Neural cell (in vitro differentiated cells): ENCODE data around the gene DENND2A. TPM values are rescaled to one million over a fixed set of nuclear protein-coding genes. Genes with fewer than 3 reads are reported as not detected.

ENCODE experiments used
- H2AFZ ChIP-seq: fragments of 200-600, 300-800 bp; sonication (generic), shearing (Covaris generic); 2 replicates; pipeline ENCODE4 v1.6.0; 2014; ENCODE audit warnings: low read depth, mild to moderate bottlenecking, antibody characterized with exemption, low read length, moderate library complexity
- H3F3A ChIP-seq: fragments of 200-600 bp; shearing (Covaris generic); 2 replicates; pipeline ENCODE4 v1.6.1; 2016; ENCODE audit warnings: mild to moderate bottlenecking, moderate library complexity, mixed read lengths, antibody characterized with exemption, low read length; ENCODE audit not compliant: insufficient read depth, poor library complexity, severe bottlenecking
- H3K27ac ChIP-seq: fragments of 200-600, 300-800 bp; sonication (generic), shearing (Covaris generic); 2 replicates; pipeline ENCODE4 v1.5.1; 2014; ENCODE audit warnings: mild to moderate bottlenecking, low read length, moderate library complexity
- H3K27me3 ChIP-seq: fragments of 300-800, 200-600 bp; sonication (generic), shearing (Covaris generic); 2 replicates; pipeline ENCODE4 v1.6.0; 2014; ENCODE audit warnings: mild to moderate bottlenecking, low read depth, low read length, moderate library complexity; ENCODE audit not compliant: insufficient read depth
- H3K36me3 ChIP-seq: fragments of 300-800, 200-600 bp; sonication (generic), shearing (Covaris generic); 2 replicates; pipeline ENCODE4 v1.5.1; 2014; ENCODE audit warnings: mild to moderate bottlenecking, antibody characterized with exemption, low read length, moderate library complexity; ENCODE audit not compliant: insufficient read depth
- H3K4me2 ChIP-seq: fragments of 300-800, 200-600 bp; sonication (generic), shearing (Covaris generic); 2 replicates; pipeline ENCODE4 v1.6.0; 2014; ENCODE audit warnings: mild to moderate bottlenecking, low read length
- H3K4me3 ChIP-seq: fragments of 300-800, 200-600 bp; sonication (generic), shearing (Covaris generic); 2 replicates; pipeline ENCODE4 v1.5.1; 2014; ENCODE audit warnings: mild to moderate bottlenecking, low read length, moderate library complexity
- H3K79me2 ChIP-seq: fragments of 200-600 bp; shearing (Covaris generic); replicated peaks from 2 replicates; pipeline ENCODE4 v1.6.0; 2014; ENCODE audit warnings: mild to moderate bottlenecking, low read length, moderate library complexity; ENCODE audit not compliant: insufficient read depth
- H3K9ac ChIP-seq: fragments of 300-800, 200-600 bp; sonication (generic), shearing (Covaris generic); 2 replicates; pipeline ENCODE4 v1.6.1; 2016; ENCODE audit warnings: mild to moderate bottlenecking, low read length, mixed read lengths
- H3K9me2 ChIP-seq: fragments of 200-600 bp; shearing (Covaris generic); 2 replicates; pipeline ENCODE4 v1.6.1; 2016; ENCODE audit warnings: mild to moderate bottlenecking, low read length, mixed read lengths; ENCODE audit not compliant: insufficient read depth
- H3K9me3 ChIP-seq: fragments of 200-600, 300-800 bp; sonication (generic), shearing (Covaris generic); 2 replicates; pipeline ENCODE4 v1.6.1; 2016; ENCODE audit warnings: mild to moderate bottlenecking, mixed run types, low read length, moderate library complexity, mixed read lengths
- H4K20me1 ChIP-seq: fragments of 200-600 bp; shearing (Covaris generic); 2 replicates; pipeline ENCODE4 v1.6.1; 2016; ENCODE audit warnings: mild to moderate bottlenecking, mixed run types; ENCODE audit not compliant: insufficient read depth
- CTCF ChIP-seq: fragments of 450-650 bp; IDR thresholded peaks from 2 replicates; pipeline ENCODE4 v1.5.1; 2014; ENCODE audit warnings: antibody characterized with exemption, mild to moderate bottlenecking, moderate library complexity; ENCODE audit not compliant: poor library complexity, severe bottlenecking
- EP300 ChIP-seq: fragments of 450-650 bp; conservative IDR thresholded peaks from 2 replicates; pipeline ENCODE4 v1.6.1; 2014; ENCODE audit warnings: antibody characterized with exemption, mild to moderate bottlenecking, moderate library complexity; ENCODE audit not compliant: poor library complexity, severe bottlenecking
- EZH2 ChIP-seq: fragments of 200-600, 300-800 bp; shearing (Covaris generic), sonication (generic); IDR thresholded peaks from 2 replicates; pipeline ENCODE4 v1.6.1; 2014; ENCODE audit warnings: antibody characterized with exemption, low read length, borderline replicate concordance, mild to moderate bottlenecking; ENCODE audit not compliant: insufficient read depth, poor library complexity, severe bottlenecking
- MXI1 ChIP-seq: fragments of 450-650 bp; conservative IDR thresholded peaks from 2 replicates; pipeline ENCODE4 v1.6.1; 2014; ENCODE audit warnings: antibody characterized with exemption, mild to moderate bottlenecking; ENCODE audit not compliant: poor library complexity, severe bottlenecking
- POLR2AphosphoS5 ChIP-seq: IDR thresholded peaks from 2 replicates; pipeline ENCODE4 v1.6.1; 2012
- RAD21 ChIP-seq: fragments of 450-650 bp; conservative IDR thresholded peaks from 2 replicates; pipeline ENCODE4 v1.6.1; 2014; ENCODE audit warnings: antibody characterized with exemption, mild to moderate bottlenecking, moderate library complexity
- REST ChIP-seq: IDR thresholded peaks from 2 replicates; pipeline ENCODE4 v1.6.1; 2012; ENCODE audit warnings: borderline replicate concordance
- SMC3 ChIP-seq: fragments of 450-650 bp; conservative IDR thresholded peaks from 2 replicates; pipeline ENCODE4 v1.6.1; 2014; ENCODE audit warnings: antibody characterized with exemption, mild to moderate bottlenecking, moderate library complexity; ENCODE audit not compliant: poor library complexity
- TAF1 ChIP-seq: IDR thresholded peaks from 2 replicates; pipeline ENCODE4 v1.6.1; 2012; ENCODE audit warnings: low read depth
- polyA plus RNA-seq: library from polyadenylated mRNA; depleted of rRNA; stranded (reverse); fragments of >200 nt; gene quantifications from 2 replicates; pipeline ENCODE4 v1.2.3, GENCODE V29; 2014

Gene DENND2A
- polyA plus RNA-seq, 1 donor from 2014 or later = 21.7 TPM

- H3K27ac ChIP-seq = no peak overlapping the region
- no peaks in the 10 kb centered on the region for H3F3A ChIP-seq
- TF ChIP-seq TAF1 (no peak), RAD21 (no peak), EP300 (no peak), REST (no peak), CTCF (no peak), POLR2AphosphoS5 (no peak), MXI1 (no peak), SMC3 (no peak), EZH2 (no peak)
- H4K20me1 ChIP-seq = no peaks in the 10 kb centered on the region
- H3K79me2 ChIP-seq = no peaks in the 10 kb centered on the region
- H3K9me2 ChIP-seq = no peaks in the 10 kb centered on the region
- no peaks in the 10 kb centered on the region for H3K36me3 ChIP-seq
- no peak overlapping the region for H3K4me3 ChIP-seq
- H2AFZ ChIP-seq = no peak overlapping the region
- H3K4me2 ChIP-seq = no peak overlapping the region
- H3K9ac ChIP-seq = no peak overlapping the region
- no peaks in the 10 kb centered on the region for H3K27me3 ChIP-seq
- no peaks in the 10 kb centered on the region for H3K9me3 ChIP-seq
These were observed 43.0 kb upstream of the DENND2A start for GRCh38 chr7:140683657-140684056.

GRCh38 chr7:140681766-140682165, 41.2 kb upstream of the DENND2A start:
- Histone ChIP-seq H3K4me2 (no peak overlapping the region), H3K79me2 (no peaks in the 10 kb centered on the region), H2AFZ (no peak overlapping the region), H3K9me3 (no peaks in the 10 kb centered on the region), H3K36me3 (no peaks in the 10 kb centered on the region), H3K9ac (no peak overlapping the region), H3K4me3 (no peak overlapping the region), H3K27ac (no peak overlapping the region), H3K27me3 (no peaks in the 10 kb centered on the region), H4K20me1 (no peaks in the 10 kb centered on the region), H3K9me2 (no peaks in the 10 kb centered on the region), H3F3A (no peaks in the 10 kb centered on the region)
- no peak for TF ChIP-seq MXI1
- no peak for TF ChIP-seq RAD21
- TF ChIP-seq TAF1 = no peak

- Histone ChIP-seq H3F3A (no peaks in the 10 kb centered on the region), H3K9ac (no peak overlapping the region), H3K4me3 (no peak overlapping the region), H3K27ac (no peak overlapping the region), H3K79me2 (no peaks in the 10 kb centered on the region), H3K36me3 (no peaks in the 10 kb centered on the region), H3K9me3 (no peaks in the 10 kb centered on the region), H3K27me3 (no peaks in the 10 kb centered on the region), H3K9me2 (no peaks in the 10 kb centered on the region), H3K4me2 (no peak overlapping the region), H4K20me1 (no peaks in the 10 kb centered on the region), H2AFZ (no peak overlapping the region)
- TF ChIP-seq POLR2AphosphoS5 (no peak), SMC3 (no peak), MXI1 (no peak), RAD21 (no peak), TAF1 (no peak), EZH2 (no peak), EP300 (no peak), REST (no peak), CTCF (no peak)
These were observed 40.3 kb upstream of the DENND2A start for GRCh38 chr7:140680886-140681285.
